Skeletal muscle cell (primary cell): ENCODE results near the gene RNASE8.
A peak's percentile ranks its signal among the peaks of the same experiment; 100 is the strongest.
"Not testable (repeated sequence)": the region's sequence is repeated elsewhere in the genome, so short reads cannot be mapped to it uniquely, and the experiment has no call there.

ENCODE experiments used
- DNase-seq: peaks from one replicate; pipeline ENCODE4 v3.0.0-alpha.2; 2010; ENCODE audit warnings: low read depth
- H3K4me3 ChIP-seq: 2 replicates; pipeline ENCODE4 v1.5.1; 2011; ENCODE audit warnings: low read depth, mild to moderate bottlenecking, control low read depth, low read length, moderate library complexity

Gene RNASE8

DNA sequence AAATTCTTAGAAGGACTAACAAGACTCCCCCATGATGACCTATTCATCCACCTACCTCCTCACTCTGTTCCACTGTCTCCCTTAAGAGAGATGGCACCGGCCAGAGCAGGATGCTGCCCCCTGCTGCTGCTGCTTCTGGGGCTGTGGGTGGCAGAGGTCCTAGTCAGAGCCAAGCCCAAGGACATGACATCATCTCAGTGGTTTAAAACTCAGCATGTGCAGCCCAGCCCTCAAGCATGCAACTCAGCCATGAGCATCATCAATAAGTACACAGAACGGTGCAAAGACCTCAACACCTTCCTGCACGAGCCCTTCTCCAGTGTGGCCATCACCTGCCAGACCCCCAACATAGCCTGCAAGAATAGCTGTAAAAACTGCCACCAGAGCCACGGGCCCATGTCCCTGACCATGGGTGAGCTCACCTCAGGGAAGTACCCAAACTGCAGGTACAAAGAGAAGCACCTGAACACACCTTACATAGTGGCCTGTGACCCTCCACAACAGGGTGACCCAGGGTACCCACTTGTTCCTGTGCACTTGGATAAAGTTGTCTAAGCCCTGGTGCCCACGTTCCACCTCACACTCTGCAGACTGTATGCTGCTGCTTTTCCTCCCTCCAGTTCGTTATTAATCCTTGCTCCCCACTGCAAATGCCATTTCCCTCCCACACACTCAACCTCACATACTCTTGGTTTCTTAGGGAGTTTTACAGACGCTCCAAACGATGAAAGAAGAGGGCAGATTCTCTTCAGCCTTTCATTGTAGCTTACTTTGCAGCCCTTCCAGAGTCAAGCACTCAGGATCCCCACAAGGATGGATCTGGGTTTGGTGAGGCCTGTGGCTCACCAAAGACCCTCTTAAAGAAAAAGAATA, at the start of gene RNASE8:
Gene RNASE8 (plus strand): TSS at position 20 of the 873 bp plus-strand sequence. CDS start 71 bp downstream, at position 91.
- no peak for DNase-seq
- H3K4me3 ChIP-seq: no peak within 1 kb of the TSS

DNA sequence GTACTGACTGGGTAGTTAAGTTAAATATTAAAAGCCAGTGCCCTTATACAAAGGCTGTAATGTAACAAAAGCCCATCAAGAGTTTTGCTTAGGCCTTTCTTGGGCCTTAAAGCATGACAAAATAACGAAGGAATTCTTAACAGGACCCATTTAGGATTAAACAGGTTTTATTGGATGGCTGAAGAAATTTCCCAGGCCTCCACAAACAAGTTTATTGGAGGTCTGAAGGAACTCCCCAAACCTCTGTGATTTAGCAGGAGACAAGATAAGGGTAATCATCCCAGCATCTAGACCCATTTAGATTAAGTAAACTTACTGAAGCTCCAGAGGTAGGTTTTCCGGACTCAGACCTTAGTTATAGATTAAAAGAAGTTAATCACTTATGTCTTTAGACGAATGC, 47.9 kb upstream of the RNASE8 start:
- H3K4me3 ChIP-seq, DNase-seq: not testable (repeated sequence)

GRCh38 chr14:21011136-21011535, 46.5 kb upstream of the RNASE8 start:
- H3K4me3 ChIP-seq: no peak overlapping the region
- DNase-seq: no peak

DNA sequence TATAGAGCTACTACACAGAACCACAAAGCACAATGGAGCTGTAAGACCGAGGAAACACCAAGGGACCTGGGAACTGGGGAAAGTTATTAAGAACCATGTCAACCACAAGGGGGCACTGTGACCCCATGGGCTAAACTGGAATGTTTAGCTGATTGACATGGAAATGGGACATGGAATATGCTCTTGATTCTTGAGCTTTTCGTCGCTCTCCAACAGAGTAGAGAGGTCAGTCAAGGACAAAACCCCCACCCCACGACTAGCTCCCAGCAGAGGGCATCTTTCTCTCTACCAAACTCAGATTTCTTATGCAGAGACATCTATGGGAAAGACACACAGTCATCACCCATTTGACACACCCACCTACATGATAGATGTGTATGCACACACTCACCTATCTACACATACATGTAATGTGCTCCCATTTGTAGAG, 42.8 kb upstream of the RNASE8 start:
- peak; percentile 47 for DNase-seq
- no peak overlapping the region for H3K4me3 ChIP-seq

- no peak for DNase-seq
- H3K4me3 ChIP-seq: no peak overlapping the region
These were observed 42.3 kb upstream of the RNASE8 start for GRCh38 chr14:21015312-21015711.

GRCh38 chr14:21016413-21017190, 41.0 kb upstream of the RNASE8 start:
- no peak for DNase-seq

DNA sequence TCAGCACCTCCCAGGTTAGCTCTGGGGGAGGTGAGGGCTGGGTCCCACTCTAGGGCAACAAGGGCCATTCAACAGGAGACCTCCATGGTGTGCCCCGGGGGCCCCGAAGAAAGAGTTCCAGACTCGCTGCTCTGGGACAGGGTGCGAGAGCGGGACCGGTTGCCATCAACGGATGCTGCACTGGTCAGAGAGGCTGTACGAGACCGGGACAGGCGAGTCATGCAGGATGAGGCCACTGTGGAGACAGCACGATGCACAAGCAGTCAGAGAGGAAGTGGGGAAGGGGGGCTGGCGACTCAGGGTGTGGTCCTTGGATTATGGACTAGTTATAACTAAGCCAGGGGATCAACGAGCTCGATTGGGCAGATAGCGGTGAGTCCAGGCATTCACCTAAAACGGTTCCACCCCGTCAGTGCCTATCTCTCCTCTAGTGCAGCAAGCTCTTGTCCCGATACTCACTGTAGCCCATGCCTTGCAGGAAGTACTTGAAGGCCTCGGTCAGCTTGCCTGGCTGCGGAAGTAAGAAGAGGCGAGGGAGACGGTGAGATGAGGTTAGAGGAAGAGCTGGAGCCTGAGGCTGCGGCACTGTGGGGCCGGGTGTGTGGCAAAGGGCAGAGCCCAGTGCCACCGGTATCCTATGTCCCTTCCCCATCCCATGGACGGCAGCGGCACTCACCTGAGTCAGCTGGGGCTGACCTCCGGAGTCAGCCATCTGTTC, 39.9 kb upstream of the RNASE8 start:
- DNase-seq: no peak
- no peak overlapping the region for H3K4me3 ChIP-seq

More at GRCh38 chr14:21016413-21017190, 41.0 kb upstream of the RNASE8 start:
- H3K4me3 ChIP-seq: no peak overlapping the region

DNA sequence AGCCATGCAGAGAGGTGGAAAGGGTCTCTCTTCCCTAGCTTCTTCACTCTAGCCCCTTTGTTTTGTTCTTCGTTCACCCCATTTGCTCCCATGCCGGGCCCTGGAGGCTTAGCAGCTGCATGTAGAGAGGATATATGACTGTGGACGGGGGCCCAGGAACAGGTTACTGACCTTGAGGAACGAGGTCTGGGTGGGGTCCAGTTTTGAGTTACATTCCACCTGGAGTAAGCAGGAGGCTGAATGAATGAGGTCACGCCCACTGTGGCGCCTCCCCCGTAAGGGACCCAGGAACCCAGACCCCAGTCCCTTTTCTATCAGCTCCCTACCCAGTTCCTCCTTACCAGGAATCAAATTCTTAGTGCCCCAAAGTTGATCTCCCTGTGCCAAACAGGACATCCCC, 39.3 kb upstream of the RNASE8 start:
- H3K4me3 ChIP-seq: no peak overlapping the region
- DNase-seq: no peak

- no peak overlapping the region for H3K4me3 ChIP-seq
- no peak for DNase-seq
These were observed 38.8 kb upstream of the RNASE8 start for GRCh38 chr14:21018781-21019180.

DNA sequence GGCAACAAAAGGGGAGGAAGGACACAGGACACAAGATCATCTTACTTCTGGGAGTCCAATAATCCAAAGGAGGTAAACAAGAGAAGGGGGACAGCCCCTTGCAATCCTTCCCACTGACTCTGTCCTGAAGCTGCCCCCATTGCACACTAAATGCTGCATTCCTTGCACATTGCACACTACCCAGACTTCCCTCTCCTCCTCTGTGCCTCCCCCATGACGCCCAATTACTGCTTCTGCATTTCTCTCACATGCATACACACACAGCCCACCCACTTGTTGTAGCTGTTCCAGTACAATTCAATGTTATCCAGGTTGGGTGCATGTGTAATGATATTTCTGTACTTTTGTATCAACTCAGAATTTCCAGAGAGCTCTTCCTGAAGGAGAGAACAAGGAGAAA, 38.3 kb upstream of the RNASE8 start:
- no peak for DNase-seq
- H3K4me3 ChIP-seq: no peak overlapping the region

DNA sequence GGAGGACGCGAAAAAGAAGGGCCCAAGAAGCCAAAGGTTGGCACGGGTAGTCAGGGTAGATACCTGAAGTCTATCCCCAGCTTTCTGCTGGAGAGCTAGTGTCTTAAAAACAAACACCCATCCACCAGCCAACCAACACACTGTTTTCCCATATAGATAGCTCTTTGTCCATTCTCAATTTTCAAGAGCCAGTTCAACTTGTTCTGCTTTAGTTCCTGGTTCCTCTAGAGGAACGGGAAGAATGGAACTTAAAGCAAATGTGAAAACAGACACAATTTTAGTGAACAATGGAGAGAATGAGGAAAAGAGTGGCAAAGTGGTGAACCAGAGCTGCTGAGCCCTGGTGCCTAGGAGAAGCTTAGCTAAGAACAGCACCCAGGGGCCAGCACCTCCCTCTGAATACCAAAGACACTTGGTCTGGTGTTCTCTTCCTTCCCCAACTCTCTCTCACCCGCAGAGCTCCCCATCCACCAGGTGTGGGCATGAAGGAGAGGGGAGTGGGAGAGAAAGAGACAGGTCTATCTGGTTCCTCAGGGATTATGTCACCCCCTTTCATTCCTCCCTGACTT, 36.6 kb upstream of the RNASE8 start:
- no peak overlapping the region for H3K4me3 ChIP-seq
- DNase-seq: no peak

- DNase-seq: no peak
- H3K4me3 ChIP-seq: no peak overlapping the region
These were observed 34.9 kb upstream of the RNASE8 start for GRCh38 chr14:21022686-21023085.

GRCh38 chr14:21023174-21023573, 34.4 kb upstream of the RNASE8 start:
- no peak overlapping the region for H3K4me3 ChIP-seq
- DNase-seq: no peak

DNA sequence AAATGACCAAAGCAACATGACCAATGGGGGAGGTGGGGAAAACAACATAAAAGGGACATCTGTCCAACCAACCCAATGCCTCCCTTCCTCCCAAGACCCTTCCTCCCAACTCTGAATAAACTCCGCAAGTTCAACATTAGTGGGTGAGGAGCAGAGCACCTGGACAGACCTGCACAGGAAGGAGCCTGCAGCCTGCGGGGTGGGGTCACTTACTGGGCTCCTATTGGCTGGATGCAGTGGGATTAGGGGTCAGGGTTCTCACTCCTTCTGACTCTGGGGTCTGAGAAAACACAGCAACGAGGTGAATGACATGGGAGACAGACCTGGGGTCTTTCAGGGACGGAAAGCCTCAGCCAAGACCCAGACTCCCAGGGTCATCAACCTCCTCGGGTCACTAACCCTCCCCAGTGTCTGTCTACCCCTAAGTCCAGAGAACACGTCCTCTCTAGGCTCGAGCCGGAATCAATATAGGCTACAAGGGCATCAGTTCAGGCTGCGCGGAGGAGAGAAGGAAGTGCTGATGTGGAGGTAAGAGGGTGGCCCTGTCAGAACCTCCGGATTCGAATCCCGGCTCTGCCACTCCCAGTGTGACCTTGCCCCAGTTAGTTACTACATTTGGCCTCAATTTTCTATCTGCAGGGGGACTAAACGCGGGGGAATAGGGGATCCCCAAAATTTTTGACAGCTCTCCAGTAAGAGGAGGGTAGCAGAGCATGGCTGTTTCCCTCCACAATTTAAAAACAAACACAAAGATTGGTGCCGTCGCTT, 33.6 kb upstream of the RNASE8 start:
- no peak for DNase-seq

DNA sequence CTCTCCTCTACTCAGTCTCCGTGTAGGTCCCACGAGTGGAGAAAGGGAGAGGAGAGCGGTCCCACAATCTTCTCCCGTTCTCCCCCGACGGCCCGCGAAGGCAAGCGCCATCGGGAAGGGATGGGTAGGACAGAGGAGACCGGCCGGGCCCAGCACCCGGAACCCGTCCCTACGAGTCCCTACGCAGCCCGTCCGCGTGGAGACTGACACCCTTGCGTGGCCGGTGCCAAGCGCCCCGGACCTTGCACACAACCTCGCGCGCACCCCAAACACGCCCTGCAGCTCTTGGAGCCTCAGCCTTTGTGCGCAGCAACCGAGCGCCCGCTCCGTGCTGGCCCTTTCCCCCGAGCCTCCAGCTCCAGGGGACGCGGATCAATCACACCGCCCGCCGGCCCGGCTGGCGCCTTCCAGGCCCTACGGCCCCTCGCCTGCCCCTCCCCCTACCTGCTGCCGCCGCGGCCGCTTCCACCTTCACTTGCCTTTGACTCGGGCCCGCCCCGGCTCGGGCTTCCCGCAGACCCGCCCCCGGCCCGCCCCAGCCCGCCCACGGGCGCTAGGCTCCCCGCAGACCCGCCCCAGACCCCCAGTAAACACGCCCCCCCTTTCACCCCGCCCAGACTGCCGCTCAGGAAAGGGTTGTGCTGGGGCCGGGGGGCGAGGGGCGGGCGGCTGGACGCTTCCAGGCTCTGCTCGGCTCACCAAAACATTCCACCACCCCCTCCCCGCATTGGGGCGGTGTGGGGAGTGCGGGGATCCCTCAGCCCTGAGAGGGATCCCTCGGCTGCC, 32.8 kb upstream of the RNASE8 start, which contains the start of gene NDRG2:
Gene NDRG2 (minus strand): TSS at position 477 of the 786 bp plus-strand sequence. CDS start 1,746 bp downstream, outside the sequence.
- no peak for DNase-seq
- H3K4me3 ChIP-seq: peak within 1 kb of the TSS; percentile 51

More for the DNA sequence above, 33.6 kb upstream of the RNASE8 start:
- H3K4me3 ChIP-seq: peak overlapping the region; percentile 51

GRCh38 chr14:21025371-21026273, 32.0 kb upstream of the RNASE8 start:
- peak overlapping the region; percentile 51 for H3K4me3 ChIP-seq
- DNase-seq: no peak
